ENCODE measurements around the gene SLC7A6OS. TPM values are rescaled to one million over a fixed set of nuclear protein-coding genes. Genes with fewer than 3 reads are reported as not detected.

Gene SLC7A6OS
- total RNA-seq, 2 experiments from 2014 or later: 38.2 to 44.4 TPM

GRCh38 chr16:68264128-68265077, 46.3 kb downstream of the SLC7A6OS start, which contains the start of gene SLC7A6:
SLC7A6 (plus strand) TSS chr16:68264526; CDS start chr16:68274727, 10,201 bp downstream.
- Mint-ChIP-seq H3K4me1 (peaks cover 45% of the 10 kb centered on the region), H3K4me3 (peak within 1 kb of the TSS; percentile 97)
- POLR2A ChIA-PET: interaction anchor here (0.7 to 17.3 kb wide), 22 partner anchors 8 to 190 kb away, joined by 3 to 297 read pairs (median 6); partner anchors contain the start of genes NFATC3, PLA2G15, PRMT7 and SLC7A6OS

GRCh38 chr16:68263559-68264127, 47.1 kb downstream of the SLC7A6OS start:
- ATAC-seq (ENCODE audit: low read depth) (no peak), DNase-seq (no peak)
- Mint-ChIP-seq H3K27me3 (no peaks in the 10 kb centered on the region), H3K4me3 (peak overlapping the region; percentile 97), H3K9me3 (no peaks in the 10 kb centered on the region), H3K27ac (peak overlapping the region; percentile 91), H3K36me3 (peaks cover 8% of the 10 kb centered on the region), H3K4me1 (peaks cover 40% of the 10 kb centered on the region)
- POLR2A ChIA-PET: interaction anchor here (0.7 to 17.3 kb wide), 22 partner anchors 8 to 189 kb away, joined by 3 to 297 read pairs (median 6); partner anchors contain the start of genes NFATC3, PLA2G15, PRMT7 and SLC7A6OS

More at GRCh38 chr16:68264128-68265077, 46.3 kb downstream of the SLC7A6OS start, which contains the start of gene SLC7A6:
- ATAC-seq (ENCODE audit: low read depth) (peak; percentile 71), DNase-seq (peak; percentile 92)
- Mint-ChIP-seq H3K36me3 (peaks cover 13% of the 10 kb centered on the region), H3K27me3 (no peaks in the 10 kb centered on the region), H3K27ac (peak within 1 kb of the TSS; percentile 98), H3K9me3 (no peaks in the 10 kb centered on the region)

GRCh38 chr16:68259007-68259825, 51.5 kb downstream of the SLC7A6OS start:
- POLR2A ChIA-PET: interaction anchor here (1.1 to 1.9 kb wide), 2 partner anchors 52 to 67 kb away, joined by 3 to 10 read pairs; partner anchors contain the start of genes PRMT7 and SLC7A6OS
- no peaks in the 10 kb centered on the region for H3K9me3 Mint-ChIP-seq
- H3K27me3 Mint-ChIP-seq: no peaks in the 10 kb centered on the region
- H3K4me1 Mint-ChIP-seq: peaks cover 19% of the 10 kb centered on the region
- H3K36me3 Mint-ChIP-seq: no peaks in the 10 kb centered on the region
- no peak for DNase-seq
- no peak for ATAC-seq (ENCODE audit: low read depth)
- no peak overlapping the region for H3K27ac Mint-ChIP-seq
- H3K4me3 Mint-ChIP-seq: no peak overlapping the region

GRCh38 chr16:68257906-68258800, 52.6 kb downstream of the SLC7A6OS start:
- POLR2A ChIA-PET: interaction anchor here (0.9 to 1.9 kb wide), 4 partner anchors 27 to 74 kb away, joined by 3 to 10 read pairs (median 3); partner anchors contain the start of genes PRMT7 and SLC7A6OS
- Mint-ChIP-seq H3K36me3 (no peaks in the 10 kb centered on the region), H3K4me1 (peaks cover 13% of the 10 kb centered on the region), H3K9me3 (no peaks in the 10 kb centered on the region), H3K27ac (no peak overlapping the region), H3K4me3 (no peak overlapping the region), H3K27me3 (no peaks in the 10 kb centered on the region)
- ATAC-seq (ENCODE audit: low read depth) (no peak), DNase-seq (no peak)

GRCh38 chr16:68257251-68257905, 53.4 kb downstream of the SLC7A6OS start:
- H3K27me3 Mint-ChIP-seq: no peaks in the 10 kb centered on the region
- no peak overlapping the region for H3K4me3 Mint-ChIP-seq
- no peaks in the 10 kb centered on the region for H3K9me3 Mint-ChIP-seq
- DNase-seq (no peak), ATAC-seq (ENCODE audit: low read depth) (no peak)
- no peaks in the 10 kb centered on the region for H3K36me3 Mint-ChIP-seq
- peaks cover 12% of the 10 kb centered on the region for H3K4me1 Mint-ChIP-seq
- POLR2A ChIA-PET: interaction anchor here (0.9 to 1.9 kb wide), 3 partner anchors 28 to 75 kb away, joined by 3 to 10 read pairs (median 3); partner anchors contain the start of genes PRMT7 and SLC7A6OS
- H3K27ac Mint-ChIP-seq: no peak overlapping the region

- no peaks in the 10 kb centered on the region for H3K27me3 Mint-ChIP-seq
- POLR2A ChIA-PET: no interaction called here
- ATAC-seq (ENCODE audit: low read depth) (no peak), DNase-seq (no peak)
- no peaks in the 10 kb centered on the region for H3K4me1 Mint-ChIP-seq
- H3K4me3 Mint-ChIP-seq: no peak overlapping the region
- no peaks in the 10 kb centered on the region for H3K9me3 Mint-ChIP-seq
- no peak overlapping the region for H3K27ac Mint-ChIP-seq
- H3K36me3 Mint-ChIP-seq: peaks cover 3% of the 10 kb centered on the region
Measured at GRCh38 chr16:68255712-68256111, 55.0 kb downstream of the SLC7A6OS start.

GRCh38 chr16:68253721-68254120, 57.0 kb downstream of the SLC7A6OS start:
- DNase-seq (no peak), ATAC-seq (ENCODE audit: low read depth) (no peak)
- Mint-ChIP-seq H3K9me3 (no peaks in the 10 kb centered on the region), H3K4me3 (no peak overlapping the region), H3K4me1 (no peaks in the 10 kb centered on the region), H3K27ac (no peak overlapping the region), H3K36me3 (peaks cover 3% of the 10 kb centered on the region), H3K27me3 (no peaks in the 10 kb centered on the region)
- POLR2A ChIA-PET: interaction anchor here (0.7 to 1.2 kb wide), 3 partner anchors 8 to 73 kb away, joined by 3 to 5 read pairs (median 4); partner anchors contain the start of gene PLA2G15

GRCh38 chr16:68252383-68252782, 58.4 kb downstream of the SLC7A6OS start:
- POLR2A ChIA-PET: no interaction called here
- Mint-ChIP-seq H3K36me3 (peaks cover 3% of the 10 kb centered on the region), H3K4me1 (peaks cover 4% of the 10 kb centered on the region), H3K4me3 (no peak overlapping the region), H3K27me3 (no peaks in the 10 kb centered on the region), H3K27ac (no peak overlapping the region), H3K9me3 (no peaks in the 10 kb centered on the region)
- ATAC-seq (ENCODE audit: low read depth): no peak
- no peak for DNase-seq

GRCh38 chr16:68251832-68252231, 58.9 kb downstream of the SLC7A6OS start:
- Mint-ChIP-seq H3K36me3 (peaks cover 3% of the 10 kb centered on the region), H3K4me1 (peaks cover 4% of the 10 kb centered on the region), H3K27ac (no peak overlapping the region), H3K4me3 (no peak overlapping the region), H3K9me3 (no peaks in the 10 kb centered on the region), H3K27me3 (no peaks in the 10 kb centered on the region)
- ATAC-seq (ENCODE audit: low read depth) (no peak), DNase-seq (no peak)
- POLR2A ChIA-PET: interaction anchor here (0.7 kb wide), 1 partner anchor 38 kb away, joined by 4 read pairs; no protein-coding TSS in a partner anchor

- Mint-ChIP-seq H3K27ac (peak overlapping the region; percentile 60), H3K4me3 (no peak overlapping the region), H3K9me3 (no peaks in the 10 kb centered on the region), H3K4me1 (peaks cover 11% of the 10 kb centered on the region), H3K36me3 (peaks cover 3% of the 10 kb centered on the region), H3K27me3 (no peaks in the 10 kb centered on the region)
- POLR2A ChIA-PET: interaction anchor here (0.7 kb wide), 1 partner anchor 39 kb away, joined by 4 read pairs; no protein-coding TSS in a partner anchor
- ATAC-seq (ENCODE audit: low read depth) (no peak), DNase-seq (no peak)
Measured at GRCh38 chr16:68250951-68251350, 59.8 kb downstream of the SLC7A6OS start.

GRCh38 chr16:68249371-68249770, 61.4 kb downstream of the SLC7A6OS start:
- Mint-ChIP-seq H3K27ac (no peak overlapping the region), H3K4me1 (peaks cover 20% of the 10 kb centered on the region), H3K9me3 (no peaks in the 10 kb centered on the region), H3K27me3 (no peaks in the 10 kb centered on the region), H3K4me3 (no peak overlapping the region), H3K36me3 (peaks cover 3% of the 10 kb centered on the region)
- ATAC-seq (ENCODE audit: low read depth) (no peak), DNase-seq (no peak)
- POLR2A ChIA-PET: interaction anchor here (1.5 kb wide), 1 partner anchor 61 kb away, joined by 4 read pairs; the partner anchor contains the start of genes PRMT7 and SLC7A6OS

Data from activated naive CD8-positive, alpha-beta T cell treated with anti-CD3 and anti-CD28 coated beads, Interleukin-2, amount 10 ng/mL, durations not matched to agents 7 days and 5 days (primary cell).